ENCODE results near the gene TBX3.

The TBX3 gene

GRCh38 chr12:114682785-114683708, 928 bp downstream of the TBX3 start:
- DNase-seq (ENCODE audit: low spot score): no peak

- no peak for DNase-seq (ENCODE audit: low spot score)
Measured at GRCh38 chr12:114682106-114682784, 1.7 kb downstream of the TBX3 start.

GRCh38 chr12:114681116-114681871, 2.7 kb downstream of the TBX3 start:
- DNase-seq (ENCODE audit: low spot score): no peak

GRCh38 chr12:114680604-114681069, 3.3 kb downstream of the TBX3 start:
- no peak for DNase-seq (ENCODE audit: low spot score)

- DNase-seq (ENCODE audit: low spot score): no peak
Measured at GRCh38 chr12:114679942-114680341, 4.0 kb downstream of the TBX3 start.

- DNase-seq (ENCODE audit: low spot score): no peak
Measured at GRCh38 chr12:114679452-114679875, 4.5 kb downstream of the TBX3 start.

- no peak for DNase-seq (ENCODE audit: low spot score)
Measured at GRCh38 chr12:114678718-114679117, 5.3 kb downstream of the TBX3 start.

GRCh38 chr12:114678028-114678427, 5.9 kb downstream of the TBX3 start:
- DNase-seq (ENCODE audit: low spot score): no peak

GRCh38 chr12:114676142-114676741, 7.7 kb downstream of the TBX3 start:
- DNase-seq (ENCODE audit: low spot score): no peak

GRCh38 chr12:114674251-114675047, 9.5 kb downstream of the TBX3 start:
- no peak for DNase-seq (ENCODE audit: low spot score)

- no peak for DNase-seq (ENCODE audit: low spot score)
Measured at GRCh38 chr12:114673901-114674250, 10.1 kb downstream of the TBX3 start.

GRCh38 chr12:114673169-114673833, 10.7 kb downstream of the TBX3 start:
- no peak for DNase-seq (ENCODE audit: low spot score)

- no peak for DNase-seq (ENCODE audit: low spot score)
Measured at GRCh38 chr12:114672817-114673168, 11.2 kb downstream of the TBX3 start.

GRCh38 chr12:114671443-114672411, 12.2 kb downstream of the TBX3 start:
- no peak for DNase-seq (ENCODE audit: low spot score)

- no peak for DNase-seq (ENCODE audit: low spot score)
Measured at GRCh38 chr12:114671066-114671442, 12.9 kb downstream of the TBX3 start.

- DNase-seq (ENCODE audit: low spot score): no peak
Measured at GRCh38 chr12:114670291-114670980, 13.5 kb downstream of the TBX3 start.

GRCh38 chr12:114669401-114670290, 14.3 kb downstream of the TBX3 start:
- no peak for DNase-seq (ENCODE audit: low spot score)

GRCh38 chr12:114668886-114669288, 15.1 kb downstream of the TBX3 start:
- DNase-seq (ENCODE audit: low spot score): no peak

Data from CD4-positive, alpha-beta T cell treated with Interleukin-6 at 100 ng/mL for 8 hours (primary cell).